Epithelial cell of proximal tubule (primary cell): ENCODE measurements around the gene PDSS2. TPM values are rescaled to one million over a fixed set of nuclear protein-coding genes. Genes with fewer than 3 reads are reported as not detected.

Source experiments
- DNase-seq: peaks from one replicate; pipeline ENCODE4 v3.0.0-alpha.2; 2011; ENCODE audit warnings: low read depth
- H3K4me3 ChIP-seq: 2 replicates; pipeline ENCODE4 v1.5.1; 2011; ENCODE audit warnings: low read depth, mild to moderate bottlenecking, low read length
- CTCF ChIP-seq: conservative IDR thresholded peaks from 2 replicates; pipeline ENCODE4 v1.5.1; 2012; ENCODE audit warnings: low read depth, mild to moderate bottlenecking, low read length
- total RNA-seq: library from RNA; depleted of rRNA; stranded (reverse); fragments of >200 nt; gene quantifications from 2 replicates; pipeline ENCODE4 v1.2.3, GENCODE V29; 2015

PDSS2 gene
- total RNA-seq, 1 donor from 2014 or later, result 7.4 TPM

DNA sequence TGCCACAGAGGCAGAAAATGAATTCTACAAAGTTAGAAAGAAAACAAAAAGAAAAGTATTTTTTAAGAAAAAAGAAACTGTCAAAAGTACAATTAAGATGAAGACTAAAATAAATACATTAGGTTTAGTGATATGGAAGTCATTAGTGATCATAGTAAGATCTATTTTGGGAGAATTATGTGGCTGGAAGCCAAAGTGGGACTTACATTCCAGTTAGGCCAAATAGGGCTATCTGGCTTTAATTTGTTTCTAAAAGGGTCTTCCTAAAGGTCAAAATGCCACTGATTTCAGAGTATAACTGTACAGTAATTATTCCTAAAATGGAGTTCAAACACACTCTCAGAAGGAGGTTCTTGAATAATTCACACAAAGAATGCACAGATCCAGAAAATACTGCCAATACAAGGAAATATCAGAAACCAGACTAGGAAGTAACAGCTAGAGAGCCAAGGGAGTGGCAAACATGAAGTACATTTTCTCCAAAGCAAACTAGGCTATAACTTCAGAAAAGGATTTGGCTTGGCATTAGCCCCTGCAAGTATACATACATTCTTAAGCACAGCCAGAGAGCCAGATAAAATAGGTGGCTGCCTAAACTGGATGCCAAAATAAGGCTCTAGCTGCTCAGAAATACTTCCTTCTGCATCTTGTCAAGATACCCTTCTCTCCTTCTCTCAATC lies 45.3 kb downstream of the PDSS2 start:
- TF ChIP-seq CTCF, result no peak
- no peak for DNase-seq
- no peak overlapping the region for H3K4me3 ChIP-seq

DNA sequence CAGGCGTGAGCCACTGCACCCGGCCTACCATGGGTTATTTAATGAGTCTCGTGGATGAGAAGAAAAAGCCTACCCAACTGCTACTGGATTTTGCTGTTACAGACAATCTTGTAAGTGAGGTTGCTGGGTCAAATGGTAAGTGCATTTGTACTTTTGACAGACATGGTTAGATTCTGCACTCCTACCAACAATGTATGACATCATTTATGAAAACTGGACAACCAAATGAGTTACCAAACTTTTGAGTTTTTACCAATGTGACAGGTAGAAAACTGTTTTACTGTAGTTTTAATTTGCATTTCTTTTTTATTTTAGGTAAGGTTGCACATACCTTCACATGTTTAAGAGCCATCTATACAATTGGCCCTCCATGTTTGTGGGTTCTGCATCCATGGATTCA lies 48.2 kb downstream of the PDSS2 start:
- no peak overlapping the region for H3K4me3 ChIP-seq
- TF ChIP-seq CTCF, result no peak
- no peak for DNase-seq

DNA sequence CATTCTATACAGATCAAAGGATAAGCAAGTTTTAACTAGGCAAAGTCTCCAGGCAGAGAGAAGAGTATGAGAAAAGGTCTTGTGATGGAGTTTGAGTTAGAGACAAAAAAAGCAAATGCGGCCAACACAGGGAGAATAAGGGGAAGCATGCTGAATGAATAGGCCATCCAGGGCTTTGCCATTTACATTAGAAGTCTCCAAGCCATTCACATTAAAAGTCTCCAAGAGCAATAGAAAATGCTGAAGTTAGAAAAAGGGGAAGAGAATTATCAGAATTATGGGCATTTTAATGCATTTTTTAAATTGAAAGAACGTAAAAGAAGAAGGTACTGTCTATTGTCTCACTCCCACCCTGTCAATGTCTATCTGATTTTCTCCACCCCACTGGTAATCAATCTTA lies 49.4 kb downstream of the PDSS2 start:
- H3K4me3 ChIP-seq, result no peak overlapping the region
- no peak for TF ChIP-seq CTCF
- DNase-seq, result no peak

GRCh38 chr6:107408714-107409113 lies 50.6 kb downstream of the PDSS2 start:
- no peak for TF ChIP-seq CTCF
- H3K4me3 ChIP-seq, result no peak overlapping the region
- DNase-seq, result no peak

GRCh38 chr6:107405002-107405401 lies 54.4 kb downstream of the PDSS2 start:
- DNase-seq, result no peak
- TF ChIP-seq CTCF, result no peak
- no peak overlapping the region for H3K4me3 ChIP-seq

DNA sequence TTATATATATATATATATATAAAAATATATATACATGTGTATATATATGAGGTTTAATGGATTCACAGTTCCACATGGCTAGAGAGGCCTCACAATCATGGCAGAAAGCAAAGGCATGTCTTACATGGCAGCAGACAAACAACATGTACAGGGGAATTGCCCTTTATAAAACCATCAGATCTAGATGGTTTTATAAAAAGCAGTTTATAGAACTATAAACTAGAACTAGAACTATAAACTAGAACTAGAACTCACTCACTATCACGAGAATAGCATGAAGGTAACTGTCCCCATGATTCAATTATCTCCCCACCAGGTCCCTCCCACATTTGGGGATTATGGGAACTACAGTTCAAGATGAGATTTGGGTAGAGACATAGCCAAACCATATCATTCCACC lies 56.8 kb downstream of the PDSS2 start:
- TF ChIP-seq CTCF, result no peak
- no peak for DNase-seq
- H3K4me3 ChIP-seq, result no peak overlapping the region

DNA sequence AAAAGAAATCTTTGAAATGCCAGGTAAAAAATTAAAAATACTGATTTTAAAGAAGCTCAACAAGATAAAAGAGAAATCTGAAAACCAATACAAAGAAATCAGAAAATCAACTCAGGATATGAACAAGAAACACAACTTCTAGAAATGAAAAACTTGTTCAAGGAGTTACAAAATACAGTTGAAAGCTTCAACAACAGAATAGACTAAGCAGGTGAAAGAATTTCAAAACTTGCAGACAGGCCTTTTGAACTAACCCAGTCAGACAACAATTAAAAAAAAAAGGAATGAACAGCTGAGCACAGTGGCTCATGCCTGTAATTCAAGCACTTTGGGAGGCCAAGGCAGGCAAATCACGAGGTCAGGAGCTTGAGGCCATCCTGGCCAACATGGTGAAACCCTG lies 57.8 kb downstream of the PDSS2 start:
- H3K4me3 ChIP-seq, result no peak overlapping the region
- DNase-seq, result no peak
- no peak for TF ChIP-seq CTCF
